Glutamatergic neuron (in vitro differentiated cells): ENCODE results near the gene SOX4. TPM values are rescaled to one million over a fixed set of nuclear protein-coding genes. Genes with fewer than 3 reads are reported as not detected.

Experiments
- DNase-seq: peaks from one replicate; pipeline ENCODE4 v3.0.0; 2022
- H3K27ac Mint-ChIP-seq: one replicate; pipeline ENCODE4 v1.8.0; 2020; ENCODE audit warnings: mild to moderate bottlenecking, mixed read lengths, inconsistent platforms; ENCODE audit not compliant: unreplicated experiment
- H3K27me3 Mint-ChIP-seq: one replicate; pipeline ENCODE4 v1.8.0; 2020; ENCODE audit warnings: mild to moderate bottlenecking, moderate library complexity, mixed read lengths, inconsistent platforms; ENCODE audit not compliant: unreplicated experiment
- H3K36me3 Mint-ChIP-seq: one replicate; pipeline ENCODE4 v1.8.0; 2020; ENCODE audit warnings: mild to moderate bottlenecking, mixed read lengths, inconsistent platforms; ENCODE audit not compliant: unreplicated experiment
- H3K4me1 Mint-ChIP-seq: one replicate; pipeline ENCODE4 v1.8.0; 2020; ENCODE audit warnings: mild to moderate bottlenecking, low read depth, mixed read lengths, inconsistent platforms; ENCODE audit not compliant: unreplicated experiment
- H3K4me3 Mint-ChIP-seq: one replicate; pipeline ENCODE4 v1.8.0; 2020; ENCODE audit warnings: mild to moderate bottlenecking, mixed read lengths, inconsistent platforms; ENCODE audit not compliant: unreplicated experiment
- H3K9me3 Mint-ChIP-seq: one replicate; pipeline ENCODE4 v1.8.0; 2020; ENCODE audit warnings: mild to moderate bottlenecking, moderate library complexity, mixed read lengths, inconsistent platforms; ENCODE audit not compliant: unreplicated experiment
- total RNA-seq: library from RNA; stranded (reverse); fragmentation: NEBNext Ultra II Directional; extraction: Animal tissue kit (Norgen Biotek cat#: 25700); gene quantifications from one replicate; pipeline ENCODE4 v1.2.1, GENCODE V29; 2021; ENCODE audit not compliant: unreplicated experiment
- TF ChIP-seq, protein P1 (sequence below): fragments of 200-600 bp; sonication (generic); IDR thresholded peaks from one replicate; pipeline ENCODE4 v1.5.0; 2021; ENCODE audit not compliant: partially characterized antibody, unreplicated experiment

SOX4 gene
- total RNA-seq, 1 donor from 2014 or later = 269 TPM

DNA sequence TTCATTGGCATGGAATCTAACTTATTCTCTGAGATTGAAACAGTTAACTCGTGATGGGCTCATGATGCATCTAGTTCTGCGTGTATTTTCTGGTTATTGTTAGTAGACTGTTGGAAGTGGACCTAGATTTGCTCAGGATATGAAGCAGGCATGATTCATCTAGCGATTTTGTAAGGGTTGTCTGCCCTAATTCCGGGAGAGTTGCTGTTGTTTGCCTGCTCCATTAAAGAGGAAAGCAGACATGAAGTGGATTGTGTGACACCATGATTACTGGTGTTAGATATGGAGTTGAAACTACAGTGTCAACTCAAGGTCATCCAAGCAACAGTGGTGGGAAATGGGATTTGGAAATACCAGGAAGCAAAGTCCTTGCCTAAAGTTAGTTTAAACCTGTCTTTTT, 41.0 kb downstream of the SOX4 start:
- Mint-ChIP-seq H3K27me3 (no peaks in the 10 kb centered on the region), H3K36me3 (no peaks in the 10 kb centered on the region), H3K9me3 (no peaks in the 10 kb centered on the region), H3K27ac (no peak overlapping the region), H3K4me3 (no peak overlapping the region), H3K4me1 (no peaks in the 10 kb centered on the region)
- TF ChIP-seq, protein P1, sequence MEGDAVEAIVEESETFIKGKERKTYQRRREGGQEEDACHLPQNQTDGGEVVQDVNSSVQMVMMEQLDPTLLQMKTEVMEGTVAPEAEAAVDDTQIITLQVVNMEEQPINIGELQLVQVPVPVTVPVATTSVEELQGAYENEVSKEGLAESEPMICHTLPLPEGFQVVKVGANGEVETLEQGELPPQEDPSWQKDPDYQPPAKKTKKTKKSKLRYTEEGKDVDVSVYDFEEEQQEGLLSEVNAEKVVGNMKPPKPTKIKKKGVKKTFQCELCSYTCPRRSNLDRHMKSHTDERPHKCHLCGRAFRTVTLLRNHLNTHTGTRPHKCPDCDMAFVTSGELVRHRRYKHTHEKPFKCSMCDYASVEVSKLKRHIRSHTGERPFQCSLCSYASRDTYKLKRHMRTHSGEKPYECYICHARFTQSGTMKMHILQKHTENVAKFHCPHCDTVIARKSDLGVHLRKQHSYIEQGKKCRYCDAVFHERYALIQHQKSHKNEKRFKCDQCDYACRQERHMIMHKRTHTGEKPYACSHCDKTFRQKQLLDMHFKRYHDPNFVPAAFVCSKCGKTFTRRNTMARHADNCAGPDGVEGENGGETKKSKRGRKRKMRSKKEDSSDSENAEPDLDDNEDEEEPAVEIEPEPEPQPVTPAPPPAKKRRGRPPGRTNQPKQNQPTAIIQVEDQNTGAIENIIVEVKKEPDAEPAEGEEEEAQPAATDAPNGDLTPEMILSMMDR = no peak
- DNase-seq = no peak

DNA sequence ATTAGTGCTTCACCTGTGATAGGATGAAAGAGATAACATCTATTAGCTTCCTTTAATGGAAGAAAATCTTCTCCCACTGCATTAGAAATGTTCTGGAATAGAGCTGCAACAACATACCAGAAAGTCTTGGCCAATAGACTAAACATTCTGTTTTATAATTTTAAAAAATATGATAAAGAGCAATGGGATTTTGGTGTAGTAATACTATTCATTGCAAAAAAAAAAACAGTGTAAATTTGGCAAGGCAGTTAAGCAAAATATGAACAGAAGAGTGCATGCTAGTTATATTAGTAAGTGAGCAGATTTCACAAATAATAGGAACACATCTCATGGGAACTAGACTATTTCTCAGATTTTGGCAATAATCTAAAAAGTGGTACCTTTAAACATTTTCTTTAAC, 43.3 kb downstream of the SOX4 start:
- H3K4me3 Mint-ChIP-seq = no peak overlapping the region
- DNase-seq = no peak
- no peak overlapping the region for H3K27ac Mint-ChIP-seq
- H3K9me3 Mint-ChIP-seq = peaks cover 3% of the 10 kb centered on the region
- H3K4me1 Mint-ChIP-seq = no peaks in the 10 kb centered on the region
- TF ChIP-seq, protein P1 = no peak
- peaks cover 4% of the 10 kb centered on the region for H3K27me3 Mint-ChIP-seq
- peaks cover 7% of the 10 kb centered on the region for H3K36me3 Mint-ChIP-seq

DNA sequence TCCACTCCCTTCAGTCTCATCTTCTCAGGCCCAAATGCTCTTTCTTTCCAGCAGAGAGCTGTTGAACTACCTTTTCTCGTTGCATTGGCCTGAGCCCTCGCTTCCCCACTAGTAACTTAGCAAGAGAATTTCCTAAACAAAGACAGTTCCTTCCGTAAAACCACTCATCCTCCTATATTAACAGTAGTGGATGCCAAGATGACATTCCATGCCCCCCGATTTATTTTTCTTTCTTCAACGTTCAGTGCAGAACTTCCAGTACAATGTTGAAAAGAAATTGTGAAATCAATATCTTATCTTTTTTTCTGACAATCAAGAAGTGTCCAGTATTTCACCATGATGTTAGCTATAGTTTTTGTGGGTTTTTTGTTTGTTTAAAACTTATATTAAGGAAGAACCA, 45.8 kb downstream of the SOX4 start:
- Mint-ChIP-seq H3K4me1 (no peaks in the 10 kb centered on the region), H3K27me3 (peaks cover 4% of the 10 kb centered on the region), H3K36me3 (peaks cover 11% of the 10 kb centered on the region), H3K27ac (no peak overlapping the region), H3K4me3 (no peak overlapping the region), H3K9me3 (peaks cover 6% of the 10 kb centered on the region)
- DNase-seq = no peak
- TF ChIP-seq, protein P1 = no peak
